GM18861 (cell line): ENCODE data around the gene GTF2H3.

Experiments
- ATAC-seq: cut with Tn5 transposase; IDR thresholded peaks from one replicate; pipeline ENCODE4 v1.9.1; 2021; ENCODE audit not compliant: unreplicated experiment

The GTF2H3 gene

DNA sequence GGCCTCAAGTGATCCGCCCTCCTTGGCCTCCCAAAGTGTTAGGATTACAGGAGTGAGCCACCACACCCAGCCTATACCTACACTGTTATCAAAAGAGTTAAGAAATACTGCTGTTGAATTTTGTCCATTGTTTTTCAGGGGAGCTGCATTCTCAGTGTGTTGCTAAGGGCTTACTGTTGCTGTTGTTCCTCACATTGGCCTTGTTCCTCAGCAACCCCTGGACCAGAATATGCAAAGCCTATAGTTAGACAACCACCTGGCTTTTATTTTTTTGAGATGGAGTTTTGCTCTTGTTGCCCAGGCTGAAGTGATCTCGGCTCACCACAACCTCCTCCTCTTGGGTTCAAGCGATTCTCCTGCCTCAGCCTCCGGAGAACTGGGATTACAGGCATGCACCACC is 73.8 kb downstream of the GTF2H3 start:
- ATAC-seq: no peak
